ENCODE data around the gene SMIM13. TPM values are rescaled to one million over a fixed set of nuclear protein-coding genes. Genes with fewer than 3 reads are reported as not detected.

Gene SMIM13
- 17.2 TPM for total RNA-seq

GRCh38 chr6:11093626-11094410 is at the start of gene SMIM13:
Gene SMIM13 (plus strand): TSS chr6:11093834. CDS start chr6:11094314, 480 bp downstream.
- ATAC-seq (peak; percentile 99), DNase-seq (ENCODE audit: low spot score) (peak; percentile 99)
- intact Hi-C loops (cut with DNase I): no loop called here

GRCh38 chr6:11043961-11044711 is 49.5 kb upstream of the SMIM13 start, which contains the start of gene ELOVL2:
Gene ELOVL2 (minus strand): TSS chr6:11044305. CDS start chr6:11044230, 75 bp downstream.
- ATAC-seq (peak; percentile 86), DNase-seq (ENCODE audit: low spot score) (no peak)
- intact Hi-C loops (cut with DNase I): no loop called here

- no peak for DNase-seq (ENCODE audit: low spot score)
- intact Hi-C loops (cut with DNase I): no loop called here
- no peak for ATAC-seq
These were observed 48.9 kb upstream of the SMIM13 start for GRCh38 chr6:11044712-11045167.

- DNase-seq (ENCODE audit: low spot score) (no peak), ATAC-seq (no peak)
- intact Hi-C loops (cut with DNase I): no loop called here
These were observed 42.9 kb upstream of the SMIM13 start for GRCh38 chr6:11050731-11051130.

GRCh38 chr6:11053307-11053706 is 40.3 kb upstream of the SMIM13 start:
- ATAC-seq: no peak
- no peak for DNase-seq (ENCODE audit: low spot score)
- intact Hi-C loops (cut with DNase I): no loop called here

- no peak for ATAC-seq
- intact Hi-C loops (cut with DNase I): no loop called here
- no peak for DNase-seq (ENCODE audit: low spot score)
These were observed 38.9 kb upstream of the SMIM13 start for GRCh38 chr6:11054722-11055121.

GRCh38 chr6:11055127-11055627 is 38.5 kb upstream of the SMIM13 start:
- DNase-seq (ENCODE audit: low spot score) (no peak), ATAC-seq (no peak)
- intact Hi-C loops (cut with DNase I): no loop called here

GRCh38 chr6:11056871-11057270 is 36.8 kb upstream of the SMIM13 start:
- intact Hi-C loops (cut with DNase I): no loop called here
- no peak for DNase-seq (ENCODE audit: low spot score)
- no peak for ATAC-seq

- ATAC-seq (no peak), DNase-seq (ENCODE audit: low spot score) (no peak)
- intact Hi-C loops (cut with DNase I): no loop called here
These were observed 35.2 kb upstream of the SMIM13 start for GRCh38 chr6:11058406-11058805.

GRCh38 chr6:11062083-11062482 is 31.6 kb upstream of the SMIM13 start:
- DNase-seq (ENCODE audit: low spot score) (no peak), ATAC-seq (no peak)
- intact Hi-C loops (cut with DNase I): no loop called here

- DNase-seq (ENCODE audit: low spot score) (no peak), ATAC-seq (no peak)
- intact Hi-C loops (cut with DNase I): no loop called here
These were observed 30.9 kb upstream of the SMIM13 start for GRCh38 chr6:11062715-11063114.

- intact Hi-C loops (cut with DNase I): no loop called here
- ATAC-seq (no peak), DNase-seq (ENCODE audit: low spot score) (no peak)
These were observed 28.8 kb upstream of the SMIM13 start for GRCh38 chr6:11064836-11065235.

GRCh38 chr6:11065436-11066202 is 28.0 kb upstream of the SMIM13 start:
- DNase-seq (ENCODE audit: low spot score) (no peak), ATAC-seq (no peak)
- intact Hi-C loops (cut with DNase I): no loop called here

GRCh38 chr6:11066505-11067347 is 26.9 kb upstream of the SMIM13 start:
- no peak for ATAC-seq
- DNase-seq (ENCODE audit: low spot score): no peak
- intact Hi-C loops (cut with DNase I): no loop called here

- intact Hi-C loops (cut with DNase I): no loop called here
- no peak for ATAC-seq
- DNase-seq (ENCODE audit: low spot score): no peak
These were observed 26.3 kb upstream of the SMIM13 start for GRCh38 chr6:11067348-11067747.

- intact Hi-C loops (cut with DNase I): no loop called here
- ATAC-seq: no peak
- no peak for DNase-seq (ENCODE audit: low spot score)
These were observed 23.9 kb upstream of the SMIM13 start for GRCh38 chr6:11069760-11070159.

GRCh38 chr6:11072101-11072500 is 21.5 kb upstream of the SMIM13 start:
- intact Hi-C loops (cut with DNase I): no loop called here
- no peak for DNase-seq (ENCODE audit: low spot score)
- no peak for ATAC-seq

GRCh38 chr6:11076540-11076939 is 17.1 kb upstream of the SMIM13 start:
- intact Hi-C loops (cut with DNase I): no loop called here
- no peak for DNase-seq (ENCODE audit: low spot score)
- ATAC-seq: no peak
